Stimulated activated naive CD4-positive, alpha-beta T cell treated with Interleukin-2 at 50 U/mL for 16 hours (primary cell): ENCODE results near the gene AP5S1.
"Not testable (repeated sequence)": the region's sequence is repeated elsewhere in the genome, so short reads cannot be mapped to it uniquely, and the experiment has no call there.

Experiments used
- DNase-seq: peaks from one replicate; lab custom pipeline; 2025; lab: John Stamatoyannopoulos, UW

AP5S1 gene

DNA sequence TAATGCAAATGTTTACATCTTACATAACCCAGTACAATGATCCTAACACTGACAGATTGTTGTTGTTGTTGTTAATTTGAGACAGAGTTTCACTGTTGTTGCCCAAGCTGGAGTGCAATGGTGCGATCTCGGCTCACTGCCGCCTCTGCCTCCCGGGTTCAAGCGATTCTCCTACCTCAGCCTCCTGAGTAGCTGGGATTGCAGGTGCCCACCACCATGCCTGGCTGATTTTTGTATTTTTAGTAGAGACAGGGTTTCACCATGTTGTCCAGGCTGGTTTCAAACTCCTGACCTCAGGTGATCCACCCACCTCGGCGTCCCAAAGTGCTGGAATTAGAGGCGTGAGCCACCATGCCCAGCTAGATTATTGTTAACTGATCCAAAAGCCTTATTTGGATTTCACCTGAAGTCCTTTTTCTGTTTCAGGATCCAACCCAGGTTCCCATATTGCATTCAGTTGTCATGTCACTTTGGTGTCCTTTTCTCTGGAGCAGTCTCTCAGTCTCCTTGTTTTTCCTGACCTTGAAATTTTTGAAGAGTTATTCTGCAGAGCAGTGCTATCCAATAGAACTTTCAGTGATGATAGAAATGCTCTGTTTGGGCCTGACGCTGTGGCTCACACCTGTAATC is 23.8 kb downstream of the AP5S1 start:
- DNase-seq, result not testable (repeated sequence)

DNA sequence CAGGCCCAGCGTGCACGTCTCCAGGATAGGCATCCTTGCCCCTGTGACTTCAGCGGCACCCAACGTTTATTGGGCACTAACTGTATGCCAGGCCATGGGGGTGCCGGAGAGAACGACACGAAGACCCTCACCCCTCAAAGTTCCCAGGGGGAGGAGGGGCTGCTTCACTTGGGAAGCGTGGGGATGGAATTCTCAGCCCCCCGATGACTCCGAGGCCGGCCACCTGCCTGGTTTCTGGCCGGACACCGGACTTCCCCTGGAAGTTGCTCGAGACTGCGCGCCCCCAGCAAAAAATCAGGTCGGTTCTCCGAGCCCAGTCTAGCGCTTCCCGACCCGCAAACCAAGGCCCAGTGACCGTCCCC is 26.0 kb downstream of the AP5S1 start:
- no peak for DNase-seq

DNA sequence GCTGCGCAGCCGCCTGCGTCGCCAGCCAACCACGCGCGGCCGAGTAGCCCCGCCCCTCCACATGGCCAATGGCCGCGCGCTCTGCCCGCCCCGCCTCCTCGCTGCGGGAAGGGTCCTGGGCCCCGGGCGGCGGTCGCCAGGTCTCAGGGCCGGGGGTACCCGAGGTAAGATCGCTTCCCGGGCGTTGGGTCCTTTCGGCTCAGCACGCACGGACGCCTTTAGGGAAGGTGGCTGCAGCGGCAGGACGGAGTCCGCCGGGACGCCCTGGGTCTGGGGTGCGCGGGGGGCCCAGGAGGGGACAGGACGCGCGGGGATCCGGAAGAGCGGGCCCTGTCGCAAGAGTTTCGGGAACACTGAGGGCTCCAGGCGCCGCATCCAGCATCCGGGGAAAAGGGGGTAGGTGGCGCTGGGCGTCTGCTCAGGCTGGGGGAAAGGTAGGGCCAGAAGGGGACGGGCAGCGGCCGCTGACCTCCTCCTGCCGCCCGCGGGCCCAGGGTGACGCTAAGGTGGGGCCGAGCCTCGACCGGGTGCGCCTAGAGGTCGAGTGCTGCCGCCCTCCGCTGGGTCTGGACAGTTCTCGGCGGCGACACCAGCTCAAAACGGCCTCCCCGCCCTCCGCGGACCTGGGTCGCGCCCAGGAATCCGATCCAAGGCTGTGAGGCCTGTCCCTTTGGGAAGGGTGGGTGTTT is 26.5 kb downstream of the AP5S1 start, which contains the start of gene MAVS:
TSS of gene MAVS (plus strand) at position 95 of the 689 bp plus-strand sequence. CDS start 7,791 bp downstream, outside the sequence.
- peak; percentile 85 for DNase-seq

DNA sequence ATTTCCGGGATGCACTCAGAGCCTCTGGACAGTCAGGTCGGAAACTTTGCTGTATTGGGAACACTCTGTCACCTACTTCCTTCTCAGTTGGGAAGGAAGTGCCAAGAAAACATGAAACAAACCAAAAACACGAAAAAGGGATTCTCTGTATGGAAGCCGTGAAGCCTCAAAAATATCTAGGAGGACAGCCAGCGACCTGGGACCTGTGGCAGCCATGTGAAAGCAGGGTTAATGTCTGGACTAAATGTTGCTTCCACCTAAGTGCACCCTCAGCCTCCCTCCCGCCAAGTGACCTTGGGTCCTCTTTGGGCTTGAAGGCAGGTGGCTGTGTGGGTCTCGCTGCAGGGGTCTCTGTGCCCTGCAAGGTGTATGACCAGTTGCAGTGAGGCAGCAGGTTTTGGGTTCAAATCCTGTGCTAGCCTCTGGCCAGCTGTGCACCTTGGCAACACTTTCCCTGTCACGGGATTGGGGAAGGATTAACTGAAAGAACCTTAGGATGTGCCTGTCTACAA is 27.1 kb downstream of the AP5S1 start:
- DNase-seq, result no peak

DNA sequence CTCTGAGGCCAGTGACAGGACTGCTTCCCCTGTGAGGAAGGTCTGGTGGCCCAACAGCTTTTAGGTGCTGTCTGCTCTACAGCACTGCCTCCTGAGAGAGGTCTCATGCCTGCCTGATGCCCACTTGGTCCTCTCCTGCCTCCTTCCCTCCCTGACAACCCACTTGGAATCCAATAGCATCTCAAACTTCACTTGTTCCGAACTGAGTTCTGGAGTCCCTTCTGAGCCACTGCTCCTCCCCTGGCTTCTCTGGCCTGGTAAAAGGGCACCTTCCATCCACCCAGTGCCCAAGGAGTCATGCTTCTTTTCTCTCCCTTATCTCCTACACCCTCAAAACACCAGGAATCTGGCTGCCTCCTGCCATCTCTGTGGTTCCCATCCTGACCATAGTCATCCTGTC is 28.2 kb downstream of the AP5S1 start:
- no peak for DNase-seq

DNA sequence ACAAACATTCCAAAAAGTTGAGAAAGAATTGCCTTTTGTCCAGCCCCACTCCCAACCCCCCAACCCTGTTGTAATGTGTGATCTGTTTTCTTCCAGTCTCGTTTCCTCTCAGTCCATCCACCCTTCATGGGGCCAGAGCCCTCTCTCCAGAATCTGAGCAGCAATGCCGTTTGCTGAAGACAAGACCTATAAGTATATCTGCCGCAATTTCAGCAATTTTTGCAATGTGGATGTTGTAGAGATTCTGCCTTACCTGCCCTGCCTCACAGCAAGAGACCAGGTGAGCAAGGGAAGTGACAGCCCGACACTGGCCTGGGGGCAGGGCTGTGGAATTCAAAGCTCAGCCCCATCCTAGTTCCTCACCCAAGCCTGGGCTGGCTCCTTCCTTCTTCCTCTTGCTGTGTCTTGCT is 34.1 kb downstream of the AP5S1 start:
- DNase-seq, result no peak

DNA sequence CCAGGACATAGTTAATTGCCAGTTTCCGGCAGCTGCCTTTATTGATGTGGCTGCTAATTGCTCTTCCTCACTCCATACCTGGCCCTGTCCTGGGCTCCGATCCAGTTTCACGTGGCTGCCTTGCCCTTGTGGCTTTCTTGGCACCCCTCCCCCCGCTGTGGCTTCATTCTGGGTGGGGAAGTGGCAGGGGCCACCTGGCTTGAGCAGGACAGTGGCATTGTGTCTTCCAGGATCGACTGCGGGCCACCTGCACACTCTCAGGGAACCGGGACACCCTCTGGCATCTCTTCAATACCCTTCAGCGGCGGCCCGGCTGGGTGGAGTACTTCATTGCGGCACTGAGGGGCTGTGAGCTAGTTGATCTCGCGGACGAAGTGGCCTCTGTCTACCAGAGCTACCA is 37.1 kb downstream of the AP5S1 start:
- no peak for DNase-seq

DNA sequence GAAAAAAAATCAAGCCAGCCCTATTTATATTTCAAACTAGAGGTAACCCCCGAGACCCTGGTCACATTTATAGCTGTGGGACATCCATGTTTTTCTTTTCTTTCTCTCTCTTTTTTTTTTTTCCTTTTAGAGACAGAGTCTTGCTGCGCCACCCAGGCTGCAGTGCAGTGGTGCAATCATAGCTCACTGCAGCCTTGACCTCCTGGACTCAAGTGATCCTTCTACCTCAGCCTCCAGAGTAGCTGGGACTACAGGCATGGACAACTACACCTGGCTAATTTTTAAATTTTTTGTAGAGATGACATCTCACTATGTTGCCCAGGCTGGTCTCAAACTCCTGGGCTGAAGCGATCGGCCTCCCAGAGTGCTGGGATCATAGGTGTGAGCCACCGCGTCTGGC is 38.3 kb downstream of the AP5S1 start:
- no peak for DNase-seq

DNA sequence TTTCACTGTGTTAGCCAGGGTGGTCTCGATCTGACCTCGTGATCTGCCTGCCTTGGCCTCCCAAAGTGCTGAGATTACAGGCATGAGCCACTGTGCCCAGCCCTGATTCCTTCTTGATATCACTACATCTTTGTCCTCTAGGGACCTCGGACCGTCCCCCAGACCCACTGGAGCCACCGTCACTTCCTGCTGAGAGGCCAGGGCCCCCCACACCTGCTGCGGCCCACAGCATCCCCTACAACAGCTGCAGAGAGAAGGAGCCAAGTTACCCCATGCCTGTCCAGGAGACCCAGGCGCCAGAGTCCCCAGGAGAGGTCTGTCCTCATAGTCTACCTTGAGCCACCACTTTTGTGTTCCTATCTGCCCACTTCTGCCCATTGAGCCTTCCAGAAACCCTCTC is 40.8 kb downstream of the AP5S1 start:
- no peak for DNase-seq

DNA sequence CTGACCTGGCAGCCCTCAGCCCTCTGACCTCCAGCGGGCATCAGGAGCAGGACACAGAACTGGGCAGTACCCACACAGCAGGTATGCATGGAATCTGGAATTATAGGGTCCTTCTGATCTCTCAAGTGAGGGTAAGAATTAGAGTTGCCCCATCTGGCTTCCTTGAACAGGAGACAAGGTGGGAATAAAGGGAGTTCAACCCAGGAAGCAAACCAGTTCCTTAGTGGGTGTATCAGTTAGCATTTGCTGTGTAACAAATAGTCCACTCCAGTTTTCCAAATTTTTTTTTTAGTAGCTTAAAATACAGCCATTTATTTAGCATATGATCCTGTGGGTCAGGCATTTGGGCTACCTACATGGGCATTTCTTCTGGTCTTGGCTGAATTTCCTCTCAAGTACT is 42.0 kb downstream of the AP5S1 start:
- DNase-seq, result no peak

DNA sequence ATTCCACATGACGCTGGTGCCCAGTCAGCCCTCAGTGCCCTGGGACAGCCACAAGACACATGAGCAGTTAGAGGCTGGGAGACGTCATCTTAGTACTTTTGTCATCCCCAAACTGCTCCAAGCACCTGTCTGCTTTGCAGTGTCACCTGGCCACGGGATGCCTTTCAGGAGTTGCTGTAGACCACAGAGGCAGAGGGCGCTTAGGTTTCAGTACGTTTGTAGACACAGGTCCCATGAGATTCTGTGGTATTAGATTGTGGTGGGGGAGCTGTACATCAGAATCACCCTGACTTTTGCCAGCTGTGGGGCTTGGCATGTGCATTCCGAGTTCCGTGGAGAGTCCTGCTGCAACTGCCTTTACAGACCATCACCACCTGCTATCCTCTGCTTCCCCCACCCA is 43.0 kb downstream of the AP5S1 start:
- DNase-seq, result no peak

DNA sequence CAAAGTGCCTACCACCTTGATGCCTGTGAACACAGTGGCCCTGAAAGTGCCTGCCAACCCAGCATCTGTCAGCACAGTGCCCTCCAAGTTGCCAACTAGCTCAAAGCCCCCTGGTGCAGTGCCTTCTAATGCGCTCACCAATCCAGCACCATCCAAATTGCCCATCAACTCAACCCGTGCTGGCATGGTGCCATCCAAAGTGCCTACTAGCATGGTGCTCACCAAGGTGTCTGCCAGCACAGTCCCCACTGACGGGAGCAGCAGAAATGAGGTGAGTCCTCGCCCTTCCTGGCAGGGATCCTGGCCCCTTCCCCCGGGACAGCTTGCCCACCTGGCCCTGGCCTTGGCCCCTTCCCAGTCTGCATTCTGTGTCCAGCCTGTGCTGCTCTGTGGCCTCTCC is 44.2 kb downstream of the AP5S1 start:
- DNase-seq, result no peak

DNA sequence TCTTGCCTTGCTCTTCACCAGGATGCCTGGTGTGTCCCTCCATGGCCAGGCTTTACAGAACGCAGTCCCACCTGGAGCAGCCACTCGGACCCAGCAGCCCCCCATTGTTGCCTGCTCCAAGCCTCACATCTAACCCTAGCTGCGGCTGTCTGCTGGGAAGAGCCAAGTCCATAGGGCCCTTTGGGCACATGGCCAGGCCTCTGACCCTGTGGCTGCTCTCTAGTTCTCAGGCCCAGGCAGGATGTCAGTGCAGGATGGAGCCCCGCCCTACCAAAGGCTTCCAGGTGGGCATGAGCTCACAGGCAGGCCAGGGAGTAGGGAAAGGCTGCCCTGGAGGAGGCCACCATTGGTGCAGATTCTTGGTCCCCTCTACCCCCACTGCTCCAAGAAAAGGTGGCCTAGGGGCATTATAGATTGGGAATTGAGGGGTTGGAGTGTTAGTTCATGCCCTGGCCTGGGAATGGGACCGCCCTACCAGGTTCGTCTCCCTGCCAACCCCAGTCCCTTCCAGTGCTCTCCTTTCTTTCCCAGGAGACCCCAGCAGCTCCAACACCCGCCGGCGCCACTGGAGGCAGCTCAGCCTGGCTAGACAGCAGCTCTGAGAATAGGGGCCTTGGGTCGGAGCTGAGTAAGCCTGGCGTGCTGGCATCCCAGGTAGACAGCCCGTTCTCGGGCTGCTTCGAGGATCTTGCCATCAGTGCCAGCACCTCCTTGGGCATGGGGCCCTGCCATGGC is 45.0 kb downstream of the AP5S1 start:
- no peak for DNase-seq

DNA sequence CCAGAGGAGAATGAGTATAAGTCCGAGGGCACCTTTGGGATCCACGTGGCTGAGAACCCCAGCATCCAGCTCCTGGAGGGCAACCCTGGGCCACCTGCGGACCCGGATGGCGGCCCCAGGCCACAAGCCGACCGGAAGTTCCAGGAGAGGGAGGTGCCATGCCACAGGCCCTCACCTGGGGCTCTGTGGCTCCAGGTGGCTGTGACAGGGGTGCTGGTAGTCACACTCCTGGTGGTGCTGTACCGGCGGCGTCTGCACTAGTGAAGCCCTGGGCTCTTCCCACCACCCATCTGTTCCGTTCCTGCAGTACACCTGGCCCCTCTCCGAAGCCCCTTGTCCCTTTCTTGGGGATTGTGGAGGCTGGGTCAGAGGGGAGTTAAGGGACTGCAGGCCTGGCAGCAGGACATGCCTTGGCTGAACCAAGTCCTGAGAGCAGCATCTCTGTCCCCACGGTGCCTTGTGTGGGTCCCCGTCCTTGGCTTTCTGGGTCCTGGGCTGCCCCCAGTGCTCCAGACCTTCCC is 45.6 kb downstream of the AP5S1 start:
- DNase-seq, result no peak

DNA sequence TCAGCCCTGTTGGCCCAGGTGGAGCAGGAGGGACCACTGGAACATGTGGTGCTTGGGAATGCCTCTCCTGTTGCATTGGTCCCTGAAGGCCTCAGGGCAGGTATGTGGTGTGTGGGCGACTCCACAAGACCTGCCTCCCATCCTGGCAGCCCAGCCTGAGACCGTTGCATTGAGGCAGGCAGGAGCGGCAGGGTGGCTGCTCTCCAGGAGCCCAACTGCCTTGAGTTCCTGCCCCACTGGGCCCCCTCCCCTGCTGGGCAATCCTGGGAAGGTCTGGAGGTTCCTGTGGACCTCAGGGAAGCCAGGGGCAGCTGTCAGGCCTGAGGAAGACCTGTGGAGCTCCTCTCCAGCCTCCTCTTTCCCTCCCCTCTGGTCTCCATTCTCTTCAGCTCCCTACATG is 46.1 kb downstream of the AP5S1 start:
- DNase-seq, result no peak

DNA sequence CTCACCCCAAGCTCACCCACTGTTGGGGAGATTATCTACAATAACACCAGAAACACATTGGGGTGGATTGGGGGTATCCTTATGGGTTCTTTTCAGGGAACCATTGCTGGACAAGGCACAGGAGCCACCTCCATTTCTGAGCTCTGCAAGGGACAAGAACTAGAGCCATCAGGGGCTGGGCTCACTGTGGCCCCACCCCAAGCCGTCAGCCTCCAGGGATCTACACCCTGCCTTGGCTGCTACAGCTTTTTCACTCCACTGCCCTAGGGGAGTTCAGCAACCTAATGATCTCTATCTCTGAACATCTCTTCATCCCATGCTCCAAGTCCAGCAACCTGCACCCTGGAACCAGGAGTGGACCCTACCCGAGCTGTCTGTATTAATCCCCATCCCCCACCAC is 47.5 kb downstream of the AP5S1 start:
- DNase-seq, result no peak

DNA sequence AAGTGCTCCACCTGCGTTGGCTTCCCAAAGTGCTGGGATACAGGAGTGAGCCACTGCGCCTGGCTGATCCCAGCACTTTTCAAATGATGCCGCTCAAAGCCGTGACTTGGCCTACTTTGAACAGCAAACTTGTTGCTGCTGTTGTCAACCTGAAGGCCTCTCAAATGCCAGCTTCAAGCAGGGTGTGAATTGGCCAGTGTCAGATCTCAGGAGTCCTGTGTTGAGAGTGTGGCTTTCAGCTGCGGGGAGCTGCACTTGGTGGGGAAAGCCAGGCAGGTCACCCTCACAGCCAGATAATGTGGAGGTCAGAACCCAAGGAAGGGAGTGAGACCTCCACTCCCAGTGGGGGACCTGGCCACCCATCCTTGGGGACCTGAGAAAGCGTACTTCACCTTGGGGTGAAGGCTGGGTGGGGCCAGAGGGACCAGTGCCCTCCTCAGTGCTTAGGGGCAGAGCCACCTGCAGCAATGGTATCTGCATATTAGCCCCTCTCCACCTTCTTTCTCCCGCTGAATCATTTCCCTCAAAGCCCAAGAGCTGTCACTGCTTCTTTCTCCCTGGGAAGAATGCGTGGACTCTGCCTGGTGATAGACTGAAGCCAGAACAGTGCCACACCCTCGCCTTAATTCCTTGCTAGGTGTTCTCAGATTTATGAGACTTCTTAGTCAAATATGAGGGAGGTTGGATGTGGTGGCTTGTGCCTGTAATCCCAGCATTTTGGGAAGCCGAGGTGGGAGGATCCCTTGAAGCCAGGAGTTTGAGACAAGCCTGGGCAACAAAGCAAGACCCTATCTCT is 49.7 kb downstream of the AP5S1 start:
- no peak for DNase-seq

DNA sequence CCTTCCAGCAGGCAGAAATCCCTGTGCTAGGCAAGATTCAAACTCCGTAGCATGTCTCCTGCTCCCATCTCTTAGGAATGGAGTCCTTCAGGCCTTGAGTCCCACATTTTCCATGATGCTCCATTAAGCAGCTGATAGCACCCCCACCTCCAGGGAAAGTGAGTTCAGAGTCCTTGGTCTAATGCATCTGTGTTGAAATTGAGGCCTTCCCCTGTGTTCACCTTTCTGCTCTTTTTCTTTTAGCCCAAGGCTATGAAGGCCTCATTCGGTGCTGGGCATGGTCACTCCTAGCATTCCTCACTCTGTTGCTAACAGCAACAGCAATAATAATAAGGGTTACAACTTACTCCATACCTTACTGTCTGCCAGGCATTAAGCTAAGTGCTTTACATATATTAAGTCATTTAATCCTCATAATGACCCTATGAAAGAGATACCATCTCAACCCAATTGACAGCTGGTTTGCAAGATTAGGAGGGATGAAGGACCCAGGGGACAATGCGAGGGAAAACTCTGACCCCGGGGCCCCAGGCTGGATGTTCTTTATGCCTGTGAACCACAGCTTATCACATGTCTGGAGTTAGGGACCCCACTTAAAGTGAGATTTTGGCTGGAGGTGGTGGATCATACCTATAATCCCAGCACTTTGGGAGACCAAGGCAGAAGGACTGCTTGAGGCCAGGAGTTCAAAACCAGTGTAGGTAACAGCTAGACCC is 51.4 kb downstream of the AP5S1 start:
- DNase-seq, result no peak

DNA sequence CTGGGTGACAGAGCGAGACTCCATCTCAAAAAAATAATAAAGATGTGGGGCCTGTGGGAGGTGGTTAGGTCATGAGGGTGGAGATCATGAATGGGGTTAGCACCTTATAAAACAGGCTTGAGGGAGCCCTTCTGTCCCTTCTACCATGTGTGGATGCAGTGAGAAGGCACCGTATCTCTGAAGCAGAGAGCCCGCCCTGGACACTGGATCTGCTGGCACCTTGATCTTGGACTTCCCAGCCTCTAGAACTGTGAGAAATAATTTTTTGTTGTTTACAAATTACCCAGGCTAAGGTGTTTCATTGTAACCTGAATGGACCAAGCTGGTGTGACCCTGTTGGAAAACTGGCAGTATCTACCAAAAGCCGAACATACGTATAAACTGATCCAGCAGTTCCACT is 53.2 kb downstream of the AP5S1 start:
- DNase-seq, result no peak

DNA sequence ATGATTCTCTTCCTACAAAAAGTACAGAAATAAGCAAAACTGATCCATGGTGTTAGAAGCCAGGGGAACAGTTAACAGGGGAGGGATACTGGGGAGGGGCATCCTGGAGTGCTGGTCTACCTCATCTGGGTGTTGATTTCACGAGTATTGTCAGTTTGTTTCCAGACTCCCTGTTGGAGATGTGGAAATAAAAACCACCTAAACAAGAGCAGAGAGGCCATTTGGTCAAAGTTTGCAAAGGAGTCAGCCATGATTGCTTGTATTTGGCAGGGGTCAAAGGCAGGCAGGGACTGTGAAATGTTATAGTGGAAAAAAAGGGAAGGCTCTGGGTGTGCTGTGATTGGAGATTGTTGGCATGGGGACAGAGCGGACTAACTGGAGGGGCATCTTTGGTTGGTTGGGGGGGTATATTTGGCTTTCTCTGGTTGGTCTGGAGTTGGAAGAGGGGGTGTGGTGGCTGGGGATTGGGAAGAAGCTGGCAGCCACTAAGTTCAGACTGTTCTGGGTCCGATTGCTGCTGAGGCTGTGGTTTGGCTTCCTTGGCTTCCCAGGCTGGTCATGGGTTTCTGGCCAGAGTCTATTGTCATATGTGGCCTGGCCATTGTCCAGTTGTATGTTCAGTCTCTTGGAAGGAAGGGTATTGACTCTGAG is 54.0 kb downstream of the AP5S1 start:
- no peak for DNase-seq
